NB4 (cell line): ENCODE data around the gene POLR1G.

ENCODE experiments used
- CTCF ChIP-seq: IDR thresholded peaks from one replicate; pipeline ENCODE4 v1.5.1; 2012; ENCODE audit warnings: low read depth, low read length
- POLR2A ChIP-seq: IDR thresholded peaks from 2 replicates; pipeline ENCODE4 v1.6.1; 2011; ENCODE audit warnings: mild to moderate bottlenecking; ENCODE audit not compliant: insufficient read length; ENCODE audit errors: extremely low read depth

DNA sequence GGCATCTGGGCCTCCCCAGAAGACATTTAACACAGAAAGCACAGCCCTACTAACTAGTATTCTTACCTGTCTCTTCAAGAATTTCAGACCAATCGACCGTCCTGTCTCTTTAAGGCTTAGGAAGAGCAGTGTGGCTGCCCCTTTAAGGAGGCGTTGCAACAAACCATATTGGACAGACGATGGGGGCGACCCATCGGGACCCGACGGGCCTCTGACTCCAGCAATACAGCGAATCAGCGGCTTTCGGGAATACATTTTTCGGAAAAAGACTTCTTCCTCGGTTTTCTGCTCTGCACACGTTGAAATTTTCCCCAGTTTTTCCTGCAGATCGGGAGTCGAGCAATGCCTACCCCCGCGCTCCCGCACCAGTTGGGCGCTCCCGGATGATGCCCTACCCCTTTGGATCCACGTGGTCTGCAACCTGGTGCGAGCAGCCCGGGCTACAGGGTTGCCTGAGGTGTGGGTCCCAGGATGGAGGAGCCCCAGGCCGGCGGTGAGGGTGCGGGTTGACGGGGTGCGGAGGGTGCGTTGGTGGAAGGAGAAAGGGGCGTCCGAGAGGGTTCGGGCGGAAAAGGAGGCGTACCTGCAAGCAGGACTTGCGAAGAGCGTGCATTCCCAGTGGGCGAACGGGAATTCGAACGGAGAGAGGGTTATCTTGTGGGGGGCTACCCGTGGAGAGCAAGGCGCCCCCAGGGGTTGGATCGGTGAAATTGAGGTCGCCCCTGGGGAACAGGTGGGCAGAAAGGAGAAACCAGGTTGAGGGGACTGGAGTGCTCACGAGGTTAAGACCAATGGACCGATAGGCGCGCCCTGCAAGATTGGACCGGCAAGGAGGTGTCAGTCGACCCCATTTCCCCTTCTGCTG lies at the start of gene POLR1G:
- TF ChIP-seq POLR2A (peak; percentile 28), CTCF (no peak)
